ENCODE data around the gene HDGFL2.

The HDGFL2 gene

GRCh38 chr19:4510435-4511255 is 38.5 kb downstream of the HDGFL2 start:
- Histone ChIP-seq H3K36me3 (ENCODE audit: control insufficient read depth, insufficient read depth, low read length) (peaks cover 14% of the 10 kb centered on the region), H3K9me3 (ENCODE audit: control insufficient read depth, low read length) (no peaks in the 10 kb centered on the region), H3K4me3 (ENCODE audit: extremely low read depth, insufficient read depth, low read length, poor library complexity, severe bottlenecking) (no peak overlapping the region), H3K4me1 (ENCODE audit: control insufficient read depth, insufficient read depth, low read length, poor library complexity, severe bottlenecking) (peaks cover 9% of the 10 kb centered on the region), H3K27ac (ENCODE audit: low read depth, low read length, severe bottlenecking) (no peak overlapping the region)
- 88 to 91% methylated on average over 33 to 34 of the region's 37 CpGs for WGBS, 2 experiments (ENCODE audit: insufficient coverage in 2 of 2)

- peaks cover 7% of the 10 kb centered on the region for H3K36me3 ChIP-seq (ENCODE audit: control insufficient read depth, insufficient read depth, low read length)
- H3K4me3 ChIP-seq (ENCODE audit: extremely low read depth, insufficient read depth, low read length, poor library complexity, severe bottlenecking): no peak overlapping the region
- 82 to 85% methylated on average over 27 of the region's 27 CpGs for WGBS, 2 experiments (ENCODE audit: insufficient coverage in 2 of 2)
Measured at GRCh38 chr19:4511300-4512054, 39.4 kb downstream of the HDGFL2 start.

GRCh38 chr19:4512070-4512469 is 40.0 kb downstream of the HDGFL2 start:
- H3K27ac ChIP-seq (ENCODE audit: low read depth, low read length, severe bottlenecking): no peak overlapping the region
- H3K9me3 ChIP-seq (ENCODE audit: control insufficient read depth, low read length): no peaks in the 10 kb centered on the region
- H3K4me3 ChIP-seq (ENCODE audit: extremely low read depth, insufficient read depth, low read length, poor library complexity, severe bottlenecking): no peak overlapping the region
- peaks cover 1% of the 10 kb centered on the region for H3K36me3 ChIP-seq (ENCODE audit: control insufficient read depth, insufficient read depth, low read length)
- H3K4me1 ChIP-seq (ENCODE audit: control insufficient read depth, insufficient read depth, low read length, poor library complexity, severe bottlenecking): no peaks in the 10 kb centered on the region
- WGBS, 2 experiments (ENCODE audit: insufficient coverage in 2 of 2): 87 to 89% methylated on average over 17 of the region's 17 CpGs

More at GRCh38 chr19:4511300-4512054, 39.4 kb downstream of the HDGFL2 start:
- Histone ChIP-seq H3K4me1 (ENCODE audit: control insufficient read depth, insufficient read depth, low read length, poor library complexity, severe bottlenecking) (peaks cover 5% of the 10 kb centered on the region), H3K9me3 (ENCODE audit: control insufficient read depth, low read length) (no peaks in the 10 kb centered on the region), H3K27ac (ENCODE audit: low read depth, low read length, severe bottlenecking) (no peak overlapping the region)

- WGBS, 2 experiments (ENCODE audit: insufficient coverage in 2 of 2): 94 to 95% methylated on average over 17 of the region's 17 CpGs
- H3K4me3 ChIP-seq (ENCODE audit: extremely low read depth, insufficient read depth, low read length, poor library complexity, severe bottlenecking): no peak overlapping the region
- no peaks in the 10 kb centered on the region for H3K4me1 ChIP-seq (ENCODE audit: control insufficient read depth, insufficient read depth, low read length, poor library complexity, severe bottlenecking)
- H3K36me3 ChIP-seq (ENCODE audit: control insufficient read depth, insufficient read depth, low read length): no peaks in the 10 kb centered on the region
- H3K9me3 ChIP-seq (ENCODE audit: control insufficient read depth, low read length): no peaks in the 10 kb centered on the region
- no peak overlapping the region for H3K27ac ChIP-seq (ENCODE audit: low read depth, low read length, severe bottlenecking)
Measured at GRCh38 chr19:4513248-4513647, 41.2 kb downstream of the HDGFL2 start.

- Histone ChIP-seq H3K36me3 (ENCODE audit: control insufficient read depth, insufficient read depth, low read length) (no peaks in the 10 kb centered on the region), H3K27ac (ENCODE audit: low read depth, low read length, severe bottlenecking) (no peak overlapping the region), H3K4me3 (ENCODE audit: extremely low read depth, insufficient read depth, low read length, poor library complexity, severe bottlenecking) (no peak overlapping the region), H3K4me1 (ENCODE audit: control insufficient read depth, insufficient read depth, low read length, poor library complexity, severe bottlenecking) (no peaks in the 10 kb centered on the region), H3K9me3 (ENCODE audit: control insufficient read depth, low read length) (no peaks in the 10 kb centered on the region)
- WGBS, 2 experiments (ENCODE audit: insufficient coverage in 2 of 2): 88 to 92% methylated on average over 4 to 5 of the region's 5 CpGs
Measured at GRCh38 chr19:4515732-4516131, 43.6 kb downstream of the HDGFL2 start.

GRCh38 chr19:4516199-4516938 is 44.3 kb downstream of the HDGFL2 start:
- WGBS, 2 experiments (ENCODE audit: insufficient coverage in 2 of 2): 83 to 86% methylated on average over 12 to 14 of the region's 14 CpGs
- Histone ChIP-seq H3K4me1 (ENCODE audit: control insufficient read depth, insufficient read depth, low read length, poor library complexity, severe bottlenecking) (no peaks in the 10 kb centered on the region), H3K36me3 (ENCODE audit: control insufficient read depth, insufficient read depth, low read length) (no peaks in the 10 kb centered on the region), H3K27ac (ENCODE audit: low read depth, low read length, severe bottlenecking) (no peak overlapping the region), H3K4me3 (ENCODE audit: extremely low read depth, insufficient read depth, low read length, poor library complexity, severe bottlenecking) (no peak overlapping the region), H3K9me3 (ENCODE audit: control insufficient read depth, low read length) (no peaks in the 10 kb centered on the region)

- Histone ChIP-seq H3K9me3 (ENCODE audit: control insufficient read depth, low read length) (no peaks in the 10 kb centered on the region), H3K27ac (ENCODE audit: low read depth, low read length, severe bottlenecking) (no peak overlapping the region), H3K4me1 (ENCODE audit: control insufficient read depth, insufficient read depth, low read length, poor library complexity, severe bottlenecking) (no peaks in the 10 kb centered on the region), H3K36me3 (ENCODE audit: control insufficient read depth, insufficient read depth, low read length) (no peaks in the 10 kb centered on the region), H3K4me3 (ENCODE audit: extremely low read depth, insufficient read depth, low read length, poor library complexity, severe bottlenecking) (no peak overlapping the region)
- WGBS, 2 experiments (ENCODE audit: insufficient coverage in 2 of 2): 60 to 67% methylated on average over 4 to 5 of the region's 8 CpGs
Measured at GRCh38 chr19:4516939-4517300, 44.8 kb downstream of the HDGFL2 start.

GRCh38 chr19:4517451-4518057 is 45.5 kb downstream of the HDGFL2 start:
- 92% methylated on average over 17 to 20 of the region's 24 CpGs for WGBS, 2 experiments (ENCODE audit: insufficient coverage in 2 of 2)

GRCh38 chr19:4518345-4519171 is 46.5 kb downstream of the HDGFL2 start, which contains the start of gene PLIN4:
TSS of gene PLIN4 (minus strand) at chr19:4518486. CDS start at chr19:4518272, 214 bp downstream.
- H3K36me3 ChIP-seq (ENCODE audit: control insufficient read depth, insufficient read depth, low read length): no peaks in the 10 kb centered on the region
- WGBS, 2 experiments (ENCODE audit: insufficient coverage in 2 of 2): 90% methylated on average over 31 to 34 of the region's 34 CpGs
- no peaks in the 10 kb centered on the region for H3K4me1 ChIP-seq (ENCODE audit: control insufficient read depth, insufficient read depth, low read length, poor library complexity, severe bottlenecking)
- no peak within 1 kb of the TSS for H3K4me3 ChIP-seq (ENCODE audit: extremely low read depth, insufficient read depth, low read length, poor library complexity, severe bottlenecking)
- H3K27ac ChIP-seq (ENCODE audit: low read depth, low read length, severe bottlenecking): no peak within 1 kb of the TSS
- no peaks in the 10 kb centered on the region for H3K9me3 ChIP-seq (ENCODE audit: control insufficient read depth, low read length)

More at GRCh38 chr19:4517451-4518057, 45.5 kb downstream of the HDGFL2 start:
- Histone ChIP-seq H3K27ac (ENCODE audit: low read depth, low read length, severe bottlenecking) (no peak overlapping the region), H3K4me1 (ENCODE audit: control insufficient read depth, insufficient read depth, low read length, poor library complexity, severe bottlenecking) (no peaks in the 10 kb centered on the region), H3K4me3 (ENCODE audit: extremely low read depth, insufficient read depth, low read length, poor library complexity, severe bottlenecking) (no peak overlapping the region), H3K9me3 (ENCODE audit: control insufficient read depth, low read length) (no peaks in the 10 kb centered on the region), H3K36me3 (ENCODE audit: control insufficient read depth, insufficient read depth, low read length) (no peaks in the 10 kb centered on the region)

GRCh38 chr19:4519172-4519496 is 47.0 kb downstream of the HDGFL2 start:
- Histone ChIP-seq H3K4me3 (ENCODE audit: extremely low read depth, insufficient read depth, low read length, poor library complexity, severe bottlenecking) (no peak overlapping the region), H3K4me1 (ENCODE audit: control insufficient read depth, insufficient read depth, low read length, poor library complexity, severe bottlenecking) (no peaks in the 10 kb centered on the region), H3K36me3 (ENCODE audit: control insufficient read depth, insufficient read depth, low read length) (no peaks in the 10 kb centered on the region), H3K27ac (ENCODE audit: low read depth, low read length, severe bottlenecking) (no peak overlapping the region), H3K9me3 (ENCODE audit: control insufficient read depth, low read length) (no peaks in the 10 kb centered on the region)
- WGBS, 2 experiments (ENCODE audit: insufficient coverage in 2 of 2): 97 to 98% methylated on average over 6 of the region's 6 CpGs
